ENCODE results near the gene PPAT. TPM values are rescaled to one million over a fixed set of nuclear protein-coding genes. Genes with fewer than 3 reads are reported as not detected.
"Not testable (repeated sequence)": the region's sequence is repeated elsewhere in the genome, so short reads cannot be mapped to it uniquely, and the experiment has no call there.

Gene PPAT
- total RNA-seq, 1 donor from 2014 or later = 14.0 TPM

- H3K36me3 Mint-ChIP-seq (ENCODE audit: unreplicated experiment) = peaks cover 20% of the 10 kb centered on the region
- H3K27ac Mint-ChIP-seq (ENCODE audit: unreplicated experiment) = peak overlapping the region; percentile 98
- no peaks in the 10 kb centered on the region for H3K9me3 Mint-ChIP-seq (ENCODE audit: unreplicated experiment)
- no peaks in the 10 kb centered on the region for H3K27me3 Mint-ChIP-seq (ENCODE audit: unreplicated experiment)
- H3K4me3 Mint-ChIP-seq (ENCODE audit: unreplicated experiment) = peak overlapping the region; percentile 93
- no peak for DNase-seq (ENCODE audit: extremely low spot score, unreplicated experiment)
- H3K4me1 Mint-ChIP-seq (ENCODE audit: unreplicated experiment) = peaks cover 45% of the 10 kb centered on the region
- TF ChIP-seq CTCF (IDR thresholded peaks at IDR 0.05) = no peak
Observed at GRCh38 chr4:56468097-56468422, 32.6 kb upstream of the PPAT start.

DNA sequence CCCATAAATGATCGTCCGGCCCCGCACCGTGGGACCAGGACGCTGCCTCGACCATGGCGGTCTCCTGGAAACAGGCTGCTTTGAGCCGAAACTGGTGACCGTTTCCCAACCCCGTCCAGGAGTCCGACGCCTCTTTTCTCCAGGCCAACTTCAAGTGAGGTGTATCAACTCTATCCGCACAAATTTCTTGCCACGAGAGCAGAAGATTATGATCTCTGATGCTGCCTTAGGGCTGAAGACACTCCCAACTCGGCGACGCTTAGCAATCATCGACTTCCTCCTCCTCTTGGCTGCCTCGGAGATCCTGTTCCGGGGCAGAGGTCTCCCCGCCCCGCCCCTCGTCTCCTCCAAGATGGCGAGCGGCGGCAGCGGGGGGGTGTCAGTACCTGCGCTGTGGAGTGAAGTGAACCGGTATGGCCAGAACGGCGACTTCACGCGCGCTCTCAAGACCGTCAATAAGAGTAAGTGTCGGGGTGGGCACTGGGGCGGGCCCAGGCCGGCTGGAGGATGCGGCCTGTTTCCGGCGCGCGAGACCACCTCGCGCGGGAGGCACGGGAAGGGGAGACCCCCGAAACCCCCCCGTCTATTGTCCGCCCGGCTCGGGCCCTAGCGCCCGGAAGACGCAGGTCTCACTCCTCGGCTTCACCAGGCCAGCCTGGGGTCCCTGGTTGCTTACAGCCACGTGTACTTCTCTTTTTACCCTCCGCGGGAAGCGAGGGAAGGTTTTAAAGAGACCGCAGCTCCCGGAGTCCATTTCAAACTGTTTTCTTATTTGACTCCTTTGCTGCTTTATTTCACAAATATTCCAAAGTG is 32.1 kb upstream of the PPAT start, which contains the start of gene SRP72:
TSS of gene SRP72 (plus strand) at position 334 of the 813 bp plus-strand sequence. CDS start at position 353, 19 bp downstream.
- Mint-ChIP-seq H3K4me1 (ENCODE audit: unreplicated experiment) (peaks cover 45% of the 10 kb centered on the region), H3K4me3 (ENCODE audit: unreplicated experiment) (peak within 1 kb of the TSS; percentile 93), H3K27ac (ENCODE audit: unreplicated experiment) (peak within 1 kb of the TSS; percentile 98), H3K27me3 (ENCODE audit: unreplicated experiment) (no peaks in the 10 kb centered on the region), H3K36me3 (ENCODE audit: unreplicated experiment) (peaks cover 14% of the 10 kb centered on the region), H3K9me3 (ENCODE audit: unreplicated experiment) (no peaks in the 10 kb centered on the region)
- no peak for TF ChIP-seq CTCF (IDR thresholded peaks at IDR 0.05)
- DNase-seq (ENCODE audit: extremely low spot score, unreplicated experiment) = peak; percentile 93

DNA sequence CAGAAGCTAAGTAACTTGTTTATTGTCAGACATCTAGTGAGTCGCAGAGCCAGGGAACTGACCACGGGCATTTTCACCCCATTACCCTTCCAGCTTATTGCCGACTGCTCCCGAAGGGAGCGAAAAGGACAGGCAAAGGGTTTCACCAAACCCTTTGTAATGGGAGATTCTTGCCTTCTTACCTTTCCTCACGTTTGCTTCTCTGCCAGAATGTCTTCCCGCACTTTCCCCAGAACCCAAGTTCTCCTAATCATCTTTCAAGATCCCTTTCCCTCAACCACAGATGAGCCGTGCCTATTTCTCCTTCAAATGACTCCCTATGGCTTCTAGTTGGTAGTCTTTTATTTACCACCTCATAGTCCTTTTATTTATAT is 31.5 kb upstream of the PPAT start:
- Mint-ChIP-seq H3K4me1 (ENCODE audit: unreplicated experiment) (peaks cover 45% of the 10 kb centered on the region), H3K27ac (ENCODE audit: unreplicated experiment) (peak overlapping the region; percentile 98), H3K36me3 (ENCODE audit: unreplicated experiment) (peaks cover 14% of the 10 kb centered on the region), H3K9me3 (ENCODE audit: unreplicated experiment) (no peaks in the 10 kb centered on the region), H3K4me3 (ENCODE audit: unreplicated experiment) (peak overlapping the region; percentile 93), H3K27me3 (ENCODE audit: unreplicated experiment) (no peaks in the 10 kb centered on the region)
- no peak for TF ChIP-seq CTCF (IDR thresholded peaks at IDR 0.05)
- no peak for DNase-seq (ENCODE audit: extremely low spot score, unreplicated experiment)

DNA sequence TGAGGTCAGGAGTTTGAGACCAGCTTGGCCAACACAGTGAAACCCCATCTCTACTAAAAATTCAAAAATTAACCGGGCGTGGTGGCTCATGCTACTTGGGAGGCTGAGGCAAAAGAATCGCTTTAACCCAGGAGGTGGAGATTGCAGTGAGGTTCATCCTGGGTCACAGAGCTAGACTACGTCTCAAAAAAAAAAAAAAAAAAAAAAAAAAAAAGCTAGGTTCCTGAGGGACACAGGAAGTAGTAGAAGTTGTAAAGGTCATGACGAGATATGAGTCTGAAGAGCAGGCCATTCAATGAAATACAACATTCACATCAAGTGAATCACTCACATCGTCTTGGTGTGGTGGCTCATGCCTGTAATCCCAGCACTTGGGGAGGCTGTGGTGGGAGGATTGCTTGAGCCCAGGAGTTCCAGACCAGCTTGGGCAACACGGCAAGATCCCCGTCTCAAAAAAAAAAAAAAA is 30.9 kb upstream of the PPAT start:
- peak overlapping the region; percentile 93 for H3K4me3 Mint-ChIP-seq (ENCODE audit: unreplicated experiment)
- peak overlapping the region; percentile 98 for H3K27ac Mint-ChIP-seq (ENCODE audit: unreplicated experiment)
- not testable (repeated sequence) for H3K27me3 Mint-ChIP-seq (ENCODE audit: unreplicated experiment); DNase-seq (ENCODE audit: extremely low spot score, unreplicated experiment); H3K9me3 Mint-ChIP-seq (ENCODE audit: unreplicated experiment)
- H3K4me1 Mint-ChIP-seq (ENCODE audit: unreplicated experiment) = peaks cover 45% of the 10 kb centered on the region
- H3K36me3 Mint-ChIP-seq (ENCODE audit: unreplicated experiment) = peaks cover 10% of the 10 kb centered on the region

DNA sequence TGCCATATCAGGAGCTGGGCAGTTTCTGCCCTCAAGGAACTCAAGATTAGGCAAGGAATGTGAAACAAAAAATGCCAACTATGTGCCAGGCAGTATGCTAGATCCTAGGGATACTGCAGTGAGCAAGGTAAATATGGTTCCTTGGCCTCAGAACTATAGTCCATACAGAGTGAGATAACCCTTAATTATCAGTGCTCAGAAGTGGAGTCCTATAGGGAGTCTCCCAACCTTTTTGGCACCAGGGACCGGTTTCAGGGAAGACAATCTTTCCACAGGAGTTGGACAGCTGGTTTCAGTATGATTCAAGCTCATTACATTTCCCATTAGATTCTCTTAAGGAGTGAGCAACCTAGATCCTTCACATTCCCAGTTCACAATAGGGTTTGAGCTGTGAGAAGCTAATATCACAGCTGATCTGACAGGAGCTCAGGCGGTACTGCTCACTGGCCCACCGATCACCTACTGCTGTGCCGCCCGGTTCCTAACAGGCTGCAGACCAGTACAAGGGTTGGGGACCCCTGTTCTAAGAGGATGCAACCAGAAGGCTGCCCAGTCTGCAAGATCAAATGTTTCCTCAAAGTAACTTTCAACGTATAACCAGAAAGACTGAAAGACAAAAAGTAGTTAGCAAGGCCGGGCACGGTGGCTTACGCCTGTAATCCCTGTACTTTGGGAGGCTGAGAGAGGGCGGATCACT is 30.3 kb upstream of the PPAT start:
- TF ChIP-seq CTCF (IDR thresholded peaks at IDR 0.05) = no peak
- DNase-seq (ENCODE audit: extremely low spot score, unreplicated experiment) = no peak
- Mint-ChIP-seq H3K36me3 (ENCODE audit: unreplicated experiment) (peaks cover 10% of the 10 kb centered on the region), H3K9me3 (ENCODE audit: unreplicated experiment) (no peaks in the 10 kb centered on the region), H3K4me1 (ENCODE audit: unreplicated experiment) (peaks cover 45% of the 10 kb centered on the region), H3K27me3 (ENCODE audit: unreplicated experiment) (no peaks in the 10 kb centered on the region), H3K27ac (ENCODE audit: unreplicated experiment) (peak overlapping the region; percentile 98), H3K4me3 (ENCODE audit: unreplicated experiment) (peak overlapping the region; percentile 93)
